Psoas muscle (tissue), 8 donors: ENCODE measurements around the gene LRRK1. TPM values are rescaled to one million over a fixed set of nuclear protein-coding genes. Genes with fewer than 3 reads are reported as not detected.
A peak's percentile ranks its signal among the peaks of the same experiment; 100 is the strongest.

Experiments used
- ATAC-seq, 4 donors: fragments of 200-7000 bp; cut with Tn5 transposase; one replicate each; pipeline ENCODE4 v1.9.1; 2020; ENCODE audit warnings: moderate library complexity in 3 of 4, mild to moderate bottlenecking in 2 of 4
- DNase-seq, 2 donors: peaks; one replicate each; pipeline ENCODE4 v3.0.0-alpha.2; 2020
- H3K27ac ChIP-seq: fragments of 200-600 bp; one replicate; pipeline ENCODE4 v1.8.0; 2022
- H3K27me3 ChIP-seq, 3 donors: fragments of 200-600 bp in 1 of 3; one replicate each; pipeline versions ENCODE4 v1.6.1 to v1.8.0; 2013 to 2022; ENCODE audit warnings: low read length in 2 of 3, mild to moderate bottlenecking in 2 of 3, moderate library complexity in 1 of 3; ENCODE audit not compliant: insufficient read depth in 3 of 3
- H3K36me3 ChIP-seq, 2 donors: fragments of 200-600 bp in 1 of 2; one replicate each; pipeline versions ENCODE4 v1.6.1 to v1.8.0; 2013 to 2022; ENCODE audit warnings: low read depth in 1 of 2, mild to moderate bottlenecking in 1 of 2, moderate library complexity in 1 of 2; ENCODE audit not compliant: insufficient read depth in 1 of 2
- H3K4me1 ChIP-seq: fragments of 200-600 bp; one replicate; pipeline ENCODE4 v1.8.0; 2022
- H3K4me3 ChIP-seq: fragments of 200-600 bp; one replicate; pipeline ENCODE4 v1.8.0; 2022; ENCODE audit warnings: mild to moderate bottlenecking
- H3K9me3 ChIP-seq: fragments of 200-600 bp; one replicate; pipeline ENCODE4 v1.8.0; 2022
- WGBS, 3 donors: extraction: QIAGEN DNeasy Blood & Tissue Kit; methylation state at CpG; one replicate each; pipeline versions ENCODE4 v1.1.6 to v1.1.7; 2013; 5-methylcytosine and 5-hydroxymethylcytosine counted together
- intact Hi-C, 2 donors: fragments of 100-400 bp; cut with DNase I; formaldehyde crosslinking; loops; one replicate each; pipeline versions ENCODE4 v1.11.0 to v1.14.2; 2022
- polyA plus RNA-seq, 3 donors: library from polyadenylated mRNA; stranded (reverse); fragments of 200-250 nt; gene quantifications; one replicate each; pipeline ENCODE4 v1.2.3, GENCODE V29; 2013
- total RNA-seq, 4 donors: library from RNA; stranded (reverse); fragmentation: NEBNext Ultra II Directional in 2 of 4; extraction: Animal tissue kit (Norgen Biotek cat#: 25700) in 2 of 4; gene quantifications; one replicate each; pipeline versions ENCODE4 v1.2.1 to v1.2.4, GENCODE V29; 2021 to 2023
- TF ChIP-seq, protein P1 (sequence below): fragments of 200-600 bp; IDR thresholded peaks from one replicate; pipeline ENCODE4 v1.8.0; 2022; ENCODE audit warnings: antibody characterized with exemption
- donor health status: healthy with polysubstance abuse.
- donor health status: DM: no; HTN: no; CAD: no; lungs with moderate emphysema.
- donor health status: Bipolar disorder and iron deficiency.
- donor health status: healthy.
- donor health status: DM: yes; HTN: yes; CAD: no.
- donor health status: DM: no; HTN: no; CAD: no.
- donor health status: DM: no; HTN: no; CAD: no.
- donor health status: DM: yes; HTN: yes; CAD: no.

LRRK1 gene
- total and polyA plus RNA-seq, 7 donors, result 0.91 to 7.6 (median 2.6) TPM

DNA sequence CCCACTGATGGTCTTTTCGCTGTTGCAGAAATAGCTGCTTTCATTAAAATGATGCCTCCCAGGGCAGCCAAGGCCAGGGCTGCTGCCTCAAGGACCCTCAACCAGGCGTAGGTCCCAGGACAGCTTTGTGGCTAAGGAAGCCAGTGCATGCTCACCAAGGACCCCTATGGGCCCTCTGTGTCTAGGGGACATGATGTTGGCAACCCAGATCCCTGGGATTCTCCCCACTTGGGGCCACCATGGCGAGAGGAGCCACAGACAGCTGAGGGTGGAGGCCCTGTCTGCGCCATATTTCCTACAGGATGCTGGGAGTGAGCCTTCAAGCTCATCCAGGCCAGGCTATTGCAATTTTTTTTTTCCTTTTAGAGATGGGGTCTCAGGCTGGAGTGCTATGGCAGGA is 195.5 kb downstream of the LRRK1 start:
- intact Hi-C loops, result no loop called here
- Histone ChIP-seq H3K36me3 (no peaks in the 10 kb centered on the region), H3K27me3 (no peaks in the 10 kb centered on the region), H3K9me3 (no peaks in the 10 kb centered on the region), H3K4me3 (no peak overlapping the region), H3K27ac (no peak overlapping the region), H3K4me1 (no peaks in the 10 kb centered on the region)
- DNase-seq (no peak), ATAC-seq (no peak)
- TF ChIP-seq, protein P1, sequence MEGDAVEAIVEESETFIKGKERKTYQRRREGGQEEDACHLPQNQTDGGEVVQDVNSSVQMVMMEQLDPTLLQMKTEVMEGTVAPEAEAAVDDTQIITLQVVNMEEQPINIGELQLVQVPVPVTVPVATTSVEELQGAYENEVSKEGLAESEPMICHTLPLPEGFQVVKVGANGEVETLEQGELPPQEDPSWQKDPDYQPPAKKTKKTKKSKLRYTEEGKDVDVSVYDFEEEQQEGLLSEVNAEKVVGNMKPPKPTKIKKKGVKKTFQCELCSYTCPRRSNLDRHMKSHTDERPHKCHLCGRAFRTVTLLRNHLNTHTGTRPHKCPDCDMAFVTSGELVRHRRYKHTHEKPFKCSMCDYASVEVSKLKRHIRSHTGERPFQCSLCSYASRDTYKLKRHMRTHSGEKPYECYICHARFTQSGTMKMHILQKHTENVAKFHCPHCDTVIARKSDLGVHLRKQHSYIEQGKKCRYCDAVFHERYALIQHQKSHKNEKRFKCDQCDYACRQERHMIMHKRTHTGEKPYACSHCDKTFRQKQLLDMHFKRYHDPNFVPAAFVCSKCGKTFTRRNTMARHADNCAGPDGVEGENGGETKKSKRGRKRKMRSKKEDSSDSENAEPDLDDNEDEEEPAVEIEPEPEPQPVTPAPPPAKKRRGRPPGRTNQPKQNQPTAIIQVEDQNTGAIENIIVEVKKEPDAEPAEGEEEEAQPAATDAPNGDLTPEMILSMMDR, result no peak
- WGBS, 3 donors, result 94 to 96% (median 95%) methylated on average over 4 of the region's 4 CpGs

DNA sequence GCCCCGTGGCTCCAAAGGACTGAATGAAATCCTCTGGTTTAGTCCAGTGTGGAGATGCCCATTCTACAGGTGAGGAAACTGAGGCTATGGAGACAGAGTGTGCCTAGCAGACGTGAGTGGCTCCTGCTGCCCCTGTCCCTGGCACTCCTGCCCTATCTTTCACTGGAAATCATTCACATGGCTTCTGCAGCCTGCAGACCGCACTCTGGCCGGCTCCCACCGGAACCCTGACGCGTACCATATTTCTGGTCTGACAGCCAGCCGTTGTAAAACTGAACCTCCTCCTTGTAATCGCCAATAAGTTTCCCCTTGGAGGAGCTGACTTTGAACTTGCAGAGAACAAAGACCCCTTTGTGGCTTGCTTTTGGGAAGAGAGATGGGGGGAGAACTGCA is 196.2 kb downstream of the LRRK1 start:
- DNase-seq, result no peak
- Histone ChIP-seq H3K4me3 (no peak overlapping the region), H3K36me3 (no peaks in the 10 kb centered on the region), H3K4me1 (peaks cover under 1% of the 10 kb centered on the region), H3K9me3 (no peaks in the 10 kb centered on the region), H3K27me3 (no peaks in the 10 kb centered on the region), H3K27ac (no peak overlapping the region)
- 50 to 68% (median 54%) methylated on average over 9 of the region's 9 CpGs for WGBS, 3 donors
- TF ChIP-seq, protein P1, result no peak
- intact Hi-C loops, result no loop called here
- no peak for ATAC-seq

DNA sequence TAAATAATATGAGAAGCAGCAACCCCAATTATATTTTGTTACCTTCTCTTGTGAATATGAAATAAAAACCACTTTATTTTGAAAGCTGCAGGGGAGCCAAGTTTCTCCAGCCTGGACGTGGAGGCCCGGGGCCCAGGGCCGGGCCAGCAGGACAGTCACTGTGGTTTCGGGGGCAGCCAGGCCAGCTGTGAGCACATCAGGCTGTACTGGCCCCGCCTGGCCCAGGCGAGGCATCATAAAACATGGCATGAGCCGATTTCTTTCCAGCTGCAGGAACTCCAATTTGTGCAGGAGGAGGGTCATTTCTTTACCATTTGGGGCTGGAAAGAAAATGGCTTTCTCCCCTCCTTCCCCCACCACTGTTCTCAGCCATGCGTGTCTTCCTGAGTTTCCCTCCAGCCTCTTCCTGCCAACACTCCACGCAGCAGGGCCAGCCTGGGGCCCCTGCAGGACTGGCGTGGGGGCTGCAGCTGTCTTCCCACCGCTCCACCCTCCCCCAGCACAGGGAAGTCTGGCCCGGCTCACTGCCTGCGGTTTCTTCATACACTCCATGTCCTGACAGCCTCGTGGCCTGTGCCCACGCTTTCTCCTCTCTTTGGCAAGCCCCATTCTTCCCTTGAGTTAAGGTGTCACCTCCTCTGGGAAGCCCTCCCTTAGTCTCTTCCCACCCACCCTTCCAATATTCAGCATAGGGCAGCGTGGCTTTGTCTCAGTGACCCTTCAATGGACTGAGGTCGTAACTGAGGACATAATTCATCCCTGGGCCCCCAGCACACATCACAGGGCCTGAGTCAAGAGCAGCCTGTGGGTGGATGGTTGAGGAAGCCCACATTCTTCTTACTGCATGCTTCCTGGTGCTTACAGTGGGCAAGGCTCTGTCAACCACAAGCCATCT is 196.9 kb downstream of the LRRK1 start:
- H3K27ac ChIP-seq, result no peak overlapping the region
- 41 to 60% (median 53%) methylated on average over 17 of the region's 17 CpGs for WGBS, 3 donors
- DNase-seq, result peak; percentile 65 to 77

DNA sequence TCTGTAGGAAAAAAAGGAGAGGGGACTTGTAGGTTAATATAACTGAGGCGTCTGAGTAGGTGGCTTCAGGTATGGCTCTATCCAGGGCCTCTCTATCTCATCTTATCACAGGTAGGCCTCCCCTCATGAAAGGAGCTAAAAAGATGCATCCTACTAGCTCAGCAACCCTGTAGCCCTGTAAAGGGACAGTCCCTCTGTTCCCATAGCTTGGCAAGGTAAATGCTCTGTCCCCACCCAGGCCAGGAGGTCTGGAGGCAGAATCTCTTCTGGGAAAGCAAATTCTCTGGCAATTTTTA is 197.5 kb downstream of the LRRK1 start:
- intact Hi-C loops, result no loop called here
- Histone ChIP-seq H3K27me3 (no peaks in the 10 kb centered on the region), H3K4me1 (peaks cover 13% of the 10 kb centered on the region), H3K36me3 (no peaks in the 10 kb centered on the region), H3K4me3 (no peak overlapping the region), H3K9me3 (no peaks in the 10 kb centered on the region), H3K27ac (no peak overlapping the region)
- no peak for ATAC-seq
- TF ChIP-seq, protein P1, result no peak
- no peak for DNase-seq
- WGBS, 3 donors, result 98 to 100% (median 100%) methylated on average over 1 of the region's 1 CpG

More for the DNA sequence above, 196.9 kb downstream of the LRRK1 start:
- Histone ChIP-seq H3K36me3 (no peaks in the 10 kb centered on the region), H3K27me3 (no peaks in the 10 kb centered on the region), H3K4me3 (no peak overlapping the region), H3K9me3 (no peaks in the 10 kb centered on the region), H3K4me1 (peaks cover 7% of the 10 kb centered on the region)
- TF ChIP-seq, protein P1, result no peak
- intact Hi-C loops, result no loop called here
- peak; percentile 54 to 58 (median 57) for ATAC-seq

DNA sequence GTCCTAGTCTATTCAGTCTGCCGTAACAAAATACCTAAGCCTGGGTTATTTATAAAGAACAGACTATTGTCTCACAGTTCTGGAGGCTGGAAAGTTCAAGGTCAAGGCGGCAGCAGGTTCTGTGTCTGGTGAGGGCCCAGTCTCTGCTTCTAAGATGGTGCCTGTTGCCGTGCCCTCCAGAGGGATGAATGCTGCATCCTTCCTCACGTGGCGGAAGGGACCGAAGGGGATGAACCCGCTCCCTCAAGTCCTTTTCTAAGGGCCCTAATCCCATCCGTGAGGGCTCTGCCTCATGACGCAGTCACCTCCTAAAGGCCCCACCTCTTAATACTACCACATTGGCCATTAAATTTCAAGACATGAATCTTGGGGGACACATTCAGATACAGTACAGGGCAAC is 199.0 kb downstream of the LRRK1 start:
- no peak overlapping the region for H3K27ac ChIP-seq
- no peak for ATAC-seq
- WGBS, 3 donors, result 97 to 98% (median 97%) methylated on average over 9 of the region's 9 CpGs
- TF ChIP-seq, protein P1, result no peak
- no peaks in the 10 kb centered on the region for H3K36me3 ChIP-seq
- intact Hi-C loops, result no loop called here
- no peaks in the 10 kb centered on the region for H3K27me3 ChIP-seq
- no peak overlapping the region for H3K4me3 ChIP-seq
- peaks cover 18% of the 10 kb centered on the region for H3K4me1 ChIP-seq
- no peaks in the 10 kb centered on the region for H3K9me3 ChIP-seq
- no peak for DNase-seq
